Measurements from ENCODE around the gene ADGRL1. TPM values are rescaled to one million over a fixed set of nuclear protein-coding genes. Genes with fewer than 3 reads are reported as not detected.

Gene ADGRL1
- total RNA-seq, 3 donors from 2014 or later = 11.2 to 14.7 (median 11.6) TPM

DNA sequence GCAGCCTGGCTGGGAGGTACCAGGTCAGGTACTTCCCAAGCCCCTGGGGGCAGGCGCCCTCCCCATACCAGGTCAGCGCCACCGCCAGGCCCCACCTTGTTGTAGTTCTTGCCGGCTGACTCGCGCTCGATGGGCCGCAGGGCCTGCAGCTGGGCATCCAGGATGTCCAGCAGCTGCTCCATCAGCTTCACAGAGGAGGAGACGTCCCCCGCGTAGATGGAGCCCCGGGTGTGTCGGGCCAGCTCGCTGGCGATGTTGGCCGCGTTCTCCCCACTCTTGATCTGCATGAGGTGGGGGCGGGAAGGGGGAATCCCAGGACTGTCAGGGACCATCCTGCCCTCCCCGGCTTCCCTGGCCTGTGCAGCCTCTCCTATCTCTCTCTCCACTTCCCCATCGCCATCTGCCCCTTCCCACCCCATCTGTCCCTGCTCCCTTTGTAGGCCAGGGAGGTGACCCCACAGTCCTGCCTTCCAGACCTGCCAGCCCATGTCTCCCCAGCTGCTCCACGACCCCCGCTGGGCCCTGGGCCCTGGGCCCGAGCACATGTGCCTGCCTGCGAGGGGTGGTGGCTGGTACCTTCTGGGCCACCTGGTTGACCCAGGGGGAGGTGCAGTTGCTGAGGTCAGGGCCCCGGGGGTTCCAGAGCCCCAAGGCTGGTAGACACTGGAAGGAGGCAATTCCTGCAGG lies 45.8 kb downstream of the ADGRL1 start:
- DNase-seq (ENCODE audit: low spot score in 2 of 2) = no peak
- TF ChIP-seq, protein P1, sequence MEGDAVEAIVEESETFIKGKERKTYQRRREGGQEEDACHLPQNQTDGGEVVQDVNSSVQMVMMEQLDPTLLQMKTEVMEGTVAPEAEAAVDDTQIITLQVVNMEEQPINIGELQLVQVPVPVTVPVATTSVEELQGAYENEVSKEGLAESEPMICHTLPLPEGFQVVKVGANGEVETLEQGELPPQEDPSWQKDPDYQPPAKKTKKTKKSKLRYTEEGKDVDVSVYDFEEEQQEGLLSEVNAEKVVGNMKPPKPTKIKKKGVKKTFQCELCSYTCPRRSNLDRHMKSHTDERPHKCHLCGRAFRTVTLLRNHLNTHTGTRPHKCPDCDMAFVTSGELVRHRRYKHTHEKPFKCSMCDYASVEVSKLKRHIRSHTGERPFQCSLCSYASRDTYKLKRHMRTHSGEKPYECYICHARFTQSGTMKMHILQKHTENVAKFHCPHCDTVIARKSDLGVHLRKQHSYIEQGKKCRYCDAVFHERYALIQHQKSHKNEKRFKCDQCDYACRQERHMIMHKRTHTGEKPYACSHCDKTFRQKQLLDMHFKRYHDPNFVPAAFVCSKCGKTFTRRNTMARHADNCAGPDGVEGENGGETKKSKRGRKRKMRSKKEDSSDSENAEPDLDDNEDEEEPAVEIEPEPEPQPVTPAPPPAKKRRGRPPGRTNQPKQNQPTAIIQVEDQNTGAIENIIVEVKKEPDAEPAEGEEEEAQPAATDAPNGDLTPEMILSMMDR (IDR thresholded peaks at IDR 0.05) = no peak
- TF ChIP-seq POLR2AphosphoS5 (IDR thresholded peaks at IDR 0.05) (no peak), POLR2A (IDR thresholded peaks at IDR 0.05) (no peak)
- no peaks in the 10 kb centered on the region for H3K36me3 ChIP-seq

DNA sequence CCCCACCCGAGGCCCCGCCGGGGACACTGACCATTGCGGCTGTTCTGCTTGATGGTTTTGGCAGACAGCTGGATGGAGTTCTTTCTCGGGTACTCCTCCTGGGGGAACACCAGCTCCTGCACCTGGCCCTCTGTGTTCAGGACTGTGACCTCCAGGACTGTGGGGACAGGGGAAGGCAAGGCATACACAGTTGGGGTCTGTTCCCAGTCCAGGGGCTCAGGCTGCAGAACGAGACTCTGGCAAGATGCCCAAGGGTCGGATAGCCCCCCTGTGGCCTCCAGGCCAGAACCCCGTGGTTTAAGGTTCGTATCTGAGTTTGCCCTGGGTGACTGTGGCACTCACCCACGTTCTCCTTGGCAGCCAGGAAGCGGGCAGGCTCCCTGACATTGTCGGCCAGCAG lies 46.9 kb downstream of the ADGRL1 start:
- no peak for TF ChIP-seq POLR2AphosphoS5 (IDR thresholded peaks at IDR 0.05)
- TF ChIP-seq POLR2A (IDR thresholded peaks at IDR 0.05) = no peak
- TF ChIP-seq, protein P1 (IDR thresholded peaks at IDR 0.05) = no peak
- H3K4me3 ChIP-seq = no peak overlapping the region
- H3K36me3 ChIP-seq = no peaks in the 10 kb centered on the region
- no peak for DNase-seq (ENCODE audit: low spot score in 2 of 2)
- H3K9me3 ChIP-seq = no peaks in the 10 kb centered on the region
- no peaks in the 10 kb centered on the region for H3K27me3 ChIP-seq
- no peaks in the 10 kb centered on the region for H3K4me1 ChIP-seq
- intact Hi-C loops (cut with DNase I; ENCODE audit: low total_unique reads) = no loop called here
- no peak overlapping the region for H3K27ac ChIP-seq

More for the DNA sequence above, 45.8 kb downstream of the ADGRL1 start:
- Histone ChIP-seq H3K4me3 (no peak overlapping the region), H3K27me3 (no peaks in the 10 kb centered on the region), H3K4me1 (no peaks in the 10 kb centered on the region), H3K27ac (no peak overlapping the region), H3K9me3 (no peaks in the 10 kb centered on the region)
- intact Hi-C loops (cut with DNase I; ENCODE audit: low total_unique reads) = no loop called here

DNA sequence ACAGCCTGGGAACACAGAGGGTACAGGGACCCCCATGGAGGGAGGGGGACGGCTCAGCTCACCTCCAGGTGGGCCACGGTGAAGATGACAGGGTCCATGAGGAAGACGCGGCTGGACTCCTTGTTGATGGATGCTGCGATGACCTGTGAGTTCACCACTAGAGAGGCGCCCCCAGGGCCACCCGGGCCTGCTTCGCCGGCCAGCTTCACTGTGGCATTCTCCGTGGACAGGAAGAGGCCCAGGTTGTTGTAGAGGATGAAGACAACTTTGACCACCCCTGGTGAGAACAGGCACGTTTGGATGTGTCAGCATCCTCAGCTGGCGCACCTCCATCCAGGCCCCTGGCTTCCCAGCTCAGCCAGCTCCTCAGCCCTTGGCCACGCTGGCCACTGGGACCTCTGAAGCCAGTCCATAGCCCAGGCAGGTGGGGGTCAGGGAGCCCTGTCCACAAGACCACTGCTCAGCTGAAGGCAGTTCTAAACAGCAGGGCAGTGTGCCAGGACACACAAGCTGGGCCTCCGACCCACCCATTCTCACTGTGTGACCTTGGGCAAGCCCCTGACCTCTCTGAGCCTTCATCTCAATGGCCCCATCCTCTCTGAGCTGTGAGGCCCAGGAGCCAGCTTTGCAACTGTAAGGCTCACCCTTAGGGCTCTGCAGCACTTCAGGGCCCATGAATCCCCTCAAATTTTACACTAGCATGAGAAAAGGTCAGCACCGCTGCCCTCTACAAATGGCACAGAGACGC lies 47.5 kb downstream of the ADGRL1 start:
- Histone ChIP-seq H3K27me3 (no peaks in the 10 kb centered on the region), H3K27ac (no peak overlapping the region), H3K4me3 (no peak overlapping the region), H3K4me1 (no peaks in the 10 kb centered on the region), H3K9me3 (no peaks in the 10 kb centered on the region), H3K36me3 (no peaks in the 10 kb centered on the region)
- TF ChIP-seq, protein P1 (IDR thresholded peaks at IDR 0.05) = no peak
- TF ChIP-seq POLR2A (IDR thresholded peaks at IDR 0.05) = no peak
- TF ChIP-seq POLR2AphosphoS5 (IDR thresholded peaks at IDR 0.05) = no peak
- no peak for DNase-seq (ENCODE audit: low spot score in 2 of 2)
- intact Hi-C loops (cut with DNase I; ENCODE audit: low total_unique reads) = no loop called here

DNA sequence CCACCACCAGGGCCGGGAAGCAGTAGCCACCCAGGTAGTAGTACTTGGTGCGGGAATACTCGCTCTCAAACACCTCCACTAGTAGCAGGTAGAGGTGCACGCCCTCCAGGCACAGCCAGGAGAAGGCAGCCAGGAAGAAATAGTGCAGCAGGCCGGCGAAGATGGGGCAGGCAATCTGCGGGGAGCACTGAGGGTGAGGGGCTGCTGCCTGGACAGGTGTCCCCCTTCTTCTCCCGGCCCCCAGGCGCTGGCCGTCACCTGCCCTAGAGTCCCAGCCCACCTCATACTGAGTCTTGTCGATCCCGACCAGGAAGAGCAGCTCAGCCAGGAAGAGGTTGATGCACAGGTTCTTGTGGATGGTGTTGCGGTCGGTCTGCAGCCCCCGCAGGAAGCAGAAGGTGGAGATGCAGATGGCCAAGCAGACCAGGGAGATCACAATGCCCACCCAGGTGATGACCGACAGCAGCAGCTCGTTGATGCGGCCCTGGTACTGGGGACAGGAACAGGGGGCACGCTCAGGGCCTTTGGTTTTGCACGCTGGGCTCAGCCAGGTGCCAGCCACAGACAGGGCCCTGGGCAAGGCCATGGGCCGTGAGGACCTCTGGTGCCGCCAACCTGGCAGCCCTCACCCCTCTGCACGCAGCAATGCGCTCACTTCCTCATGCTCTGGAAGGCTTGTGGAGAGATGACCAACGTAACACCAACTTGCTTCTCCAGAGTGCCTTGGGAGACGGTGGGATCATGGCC lies 48.8 kb downstream of the ADGRL1 start:
- Histone ChIP-seq H3K27ac (no peak overlapping the region), H3K4me3 (no peak overlapping the region), H3K9me3 (no peaks in the 10 kb centered on the region), H3K27me3 (no peaks in the 10 kb centered on the region), H3K36me3 (no peaks in the 10 kb centered on the region), H3K4me1 (no peaks in the 10 kb centered on the region)
- intact Hi-C loops (cut with DNase I; ENCODE audit: low total_unique reads) = no loop called here
- TF ChIP-seq, protein P1 (IDR thresholded peaks at IDR 0.05) = no peak
- TF ChIP-seq POLR2A (IDR thresholded peaks at IDR 0.05) (no peak), POLR2AphosphoS5 (IDR thresholded peaks at IDR 0.05) (no peak)
- no peak for DNase-seq (ENCODE audit: low spot score in 2 of 2)

Data from breast epithelium (tissue), 4 donors.